ENCODE data around the gene RUNX2. TPM values are rescaled to one million over a fixed set of nuclear protein-coding genes. Genes with fewer than 3 reads are reported as not detected.

Gene RUNX2
- total and polyA plus RNA-seq, 2 of the 8 experiments (the other 6 are each of a cell fraction or from before 2014, with no cell fraction given), result 0.26 to 1.2 TPM

DNA sequence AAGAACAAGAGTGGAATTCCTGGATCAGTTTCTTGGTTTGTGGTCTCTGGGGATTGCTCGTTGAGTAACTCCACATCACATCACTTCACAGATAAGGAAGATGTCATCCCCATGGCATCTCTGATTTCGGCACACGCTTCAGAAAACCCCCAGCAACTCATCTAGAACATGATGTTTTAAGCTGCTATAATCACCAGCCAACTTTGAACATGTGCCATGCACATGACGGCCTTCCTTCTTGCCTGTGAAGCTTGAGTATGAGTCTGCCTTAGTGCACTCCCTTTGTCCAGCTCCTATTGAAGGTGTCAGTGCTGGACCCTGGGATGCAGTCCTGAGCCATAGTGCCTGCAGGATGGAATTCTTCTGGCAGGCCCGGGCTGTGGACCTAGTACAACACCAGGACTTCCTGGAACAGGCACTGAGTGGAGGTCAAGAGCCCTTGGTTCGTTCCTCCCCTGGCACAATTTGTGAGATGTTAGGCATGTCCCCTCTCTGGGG, 281.1 kb downstream of the RUNX2 start:
- Histone ChIP-seq H2BK120ac (replicated peaks; ENCODE audit: low read depth, low read length) (no peak overlapping the region), H3K27ac (ENCODE audit: low read depth, low read length) (no peak overlapping the region), H4K8ac (ENCODE audit: extremely low read depth, insufficient read depth, low read length) (no peak overlapping the region), H4K5ac (ENCODE audit: insufficient read length, low read depth, low read length) (no peak overlapping the region), H3K4me2 (ENCODE audit: insufficient read depth in 1 of 2, low read depth in 2 of 2, low read length in 2 of 2) (no peak overlapping the region), H2AK5ac (ENCODE audit: low read depth, low read length) (no peak overlapping the region), H3K79me2 (ENCODE audit: control insufficient read depth in 1 of 2, insufficient read depth in 2 of 2, low read length in 2 of 2) (no peaks in the 10 kb centered on the region), H2AFZ (ENCODE audit: low read length) (no peak overlapping the region), H3K56ac (replicated peaks; ENCODE audit: insufficient read length, low read depth, low read length) (no peak overlapping the region), H2BK12ac (ENCODE audit: low read depth, low read length) (no peak overlapping the region), H3K4ac (replicated peaks; ENCODE audit: insufficient read length, low read depth, low read length) (no peak overlapping the region), H3K36me3 (ENCODE audit: control insufficient read depth in 2 of 4, insufficient read depth in 4 of 4, low read length in 3 of 4) (no peaks in the 10 kb centered on the region), H3K9me3 (ENCODE audit: insufficient read depth in 2 of 2, low read depth in 1 of 2, low read length in 1 of 2) (no peaks in the 10 kb centered on the region), H3K4me3 (ENCODE audit: extremely low read depth in 1 of 4, insufficient read depth in 2 of 4, low read depth in 3 of 4, low read length in 4 of 4) (no peak overlapping the region), H3K18ac (ENCODE audit: extremely low read depth, low read length) (no peak overlapping the region), H2BK20ac (ENCODE audit: low read length) (no peak overlapping the region), H3K79me1 (ENCODE audit: low read depth, low read length) (no peaks in the 10 kb centered on the region), H3K23ac (ENCODE audit: insufficient read length) (no peak overlapping the region), H3K9ac (replicated peaks in 1 of 4; ENCODE audit: extremely low read depth in 1 of 4, low read depth in 3 of 4, low read length in 3 of 4) (no peak overlapping the region), H3K4me1 (replicated peaks in 1 of 4; ENCODE audit: control insufficient read depth in 3 of 4, insufficient read depth in 4 of 4, low read length in 3 of 4) (0 out of 7 replicates have a peak, but pooled peaks cover 0 to 1% (median 0%) of the 10 kb centered on the region in 4 experiments), H4K20me1 (replicated peaks in 1 of 2; ENCODE audit: control insufficient read depth in 1 of 2, insufficient read depth in 2 of 2, low read length in 2 of 2) (no peaks in the 10 kb centered on the region), H2BK15ac (ENCODE audit: low read length) (no peak overlapping the region), H3K14ac (ENCODE audit: insufficient read length) (no peak overlapping the region), H4K91ac (replicated peaks; ENCODE audit: insufficient read length, low read length) (no peak overlapping the region), H3K27me3 (replicated peaks in 1 of 4; ENCODE audit: control insufficient read depth in 3 of 4, extremely low read depth in 1 of 4, insufficient read depth in 3 of 4, low read length in 3 of 4) (no peaks in the 10 kb centered on the region; a peak in 1 of 7 replicates), H3K23me2 (ENCODE audit: low read depth, low read length) (no peaks in the 10 kb centered on the region; the same call in 1 of the 2 replicates), H2BK5ac (ENCODE audit: low read depth, low read length) (no peak overlapping the region)
- no peak for DNase-seq (ENCODE audit: low read depth in 1 of 2, low spot score in 2 of 2)
- FAIRE-seq, result no peak
- CTCF ChIA-PET (ENCODE audit: partially characterized antibody), result interaction anchor here (0.6 to 0.9 kb wide), 2 partner anchors 37 to 44 kb away, joined by 3 read pairs; no protein-coding TSS in a partner anchor
- 87% methylated on average over 6 of the region's 6 CpGs; no CpG with 5 or more reads in 1 of the 2 experiments for WGBS, 2 experiments (ENCODE audit: extremely low coverage in 1 of 2, insufficient coverage in 1 of 2, insufficient read length in 1 of 2, insufficient replicate concordance in 2 of 2, low coverage in 1 of 2, low lambda C conversion rate in 2 of 2, missing lambda C conversion rate in 1 of 2)
- POLR2A ChIA-PET (ENCODE audit: partially characterized antibody), result no interaction called here
- TF ChIP-seq, protein P1, sequence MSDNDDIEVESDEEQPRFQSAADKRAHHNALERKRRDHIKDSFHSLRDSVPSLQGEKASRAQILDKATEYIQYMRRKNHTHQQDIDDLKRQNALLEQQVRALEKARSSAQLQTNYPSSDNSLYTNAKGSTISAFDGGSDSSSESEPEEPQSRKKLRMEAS (IDR thresholded peaks at IDR 0.05), result no peak
- no peak for TF ChIP-seq YY1 (IDR thresholded peaks at IDR 0.05; ENCODE audit: low read depth, low read length)
- TF ChIP-seq POLR2AphosphoS5 (IDR thresholded peaks at IDR 0.05; ENCODE audit: low read depth, low read length), result no peak
- TF ChIP-seq, protein P2, sequence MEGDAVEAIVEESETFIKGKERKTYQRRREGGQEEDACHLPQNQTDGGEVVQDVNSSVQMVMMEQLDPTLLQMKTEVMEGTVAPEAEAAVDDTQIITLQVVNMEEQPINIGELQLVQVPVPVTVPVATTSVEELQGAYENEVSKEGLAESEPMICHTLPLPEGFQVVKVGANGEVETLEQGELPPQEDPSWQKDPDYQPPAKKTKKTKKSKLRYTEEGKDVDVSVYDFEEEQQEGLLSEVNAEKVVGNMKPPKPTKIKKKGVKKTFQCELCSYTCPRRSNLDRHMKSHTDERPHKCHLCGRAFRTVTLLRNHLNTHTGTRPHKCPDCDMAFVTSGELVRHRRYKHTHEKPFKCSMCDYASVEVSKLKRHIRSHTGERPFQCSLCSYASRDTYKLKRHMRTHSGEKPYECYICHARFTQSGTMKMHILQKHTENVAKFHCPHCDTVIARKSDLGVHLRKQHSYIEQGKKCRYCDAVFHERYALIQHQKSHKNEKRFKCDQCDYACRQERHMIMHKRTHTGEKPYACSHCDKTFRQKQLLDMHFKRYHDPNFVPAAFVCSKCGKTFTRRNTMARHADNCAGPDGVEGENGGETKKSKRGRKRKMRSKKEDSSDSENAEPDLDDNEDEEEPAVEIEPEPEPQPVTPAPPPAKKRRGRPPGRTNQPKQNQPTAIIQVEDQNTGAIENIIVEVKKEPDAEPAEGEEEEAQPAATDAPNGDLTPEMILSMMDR (IDR thresholded peaks at IDR 0.05; ENCODE audit: control extremely low read depth in 1 of 3, insufficient read depth in 1 of 3, low read depth in 1 of 3, low read length in 3 of 3), result no peak
- TF ChIP-seq, protein P3, sequence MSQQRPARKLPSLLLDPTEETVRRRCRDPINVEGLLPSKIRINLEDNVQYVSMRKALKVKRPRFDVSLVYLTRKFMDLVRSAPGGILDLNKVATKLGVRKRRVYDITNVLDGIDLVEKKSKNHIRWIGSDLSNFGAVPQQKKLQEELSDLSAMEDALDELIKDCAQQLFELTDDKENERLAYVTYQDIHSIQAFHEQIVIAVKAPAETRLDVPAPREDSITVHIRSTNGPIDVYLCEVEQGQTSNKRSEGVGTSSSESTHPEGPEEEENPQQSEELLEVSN (IDR thresholded peaks at IDR 0.05), result no peak
- TF ChIP-seq KDM1A (IDR thresholded peaks at IDR 0.05; ENCODE audit: borderline replicate concordance, low read length), result no peak
- TF ChIP-seq TCF12 (IDR thresholded peaks at IDR 0.05; ENCODE audit: low read depth, low read length), result no peak
- no peak for TF ChIP-seq RFX5 (IDR thresholded peaks at IDR 0.05; ENCODE audit: borderline replicate concordance, low read depth, low read length)
- no peak for TF ChIP-seq JUN (IDR thresholded peaks at IDR 0.05; ENCODE audit: low read depth, low read length)
- TF ChIP-seq SIN3A (conservative IDR thresholded peaks at IDR 0.05 in 1 of 2, IDR thresholded peaks at IDR 0.05 in 1 of 2; ENCODE audit: low read depth in 1 of 2, low read length in 2 of 2), result no peak
- TF ChIP-seq CHD2 (IDR thresholded peaks at IDR 0.05; ENCODE audit: low read length), result no peak

Measured in H1 (cell line).